Muscle layer of colon (tissue), 2 donors: ENCODE measurements around the gene MRPL28.
A peak's percentile ranks its signal among the peaks of the same experiment; 100 is the strongest.
"Not testable (repeated sequence)": the region's sequence is repeated elsewhere in the genome, so short reads cannot be mapped to it uniquely, and the experiment has no call there.

Source experiments
- H3K27ac ChIP-seq: one replicate; pipeline ENCODE4 v1.7.0; 2013; ENCODE audit warnings: low read depth, mild to moderate bottlenecking, low read length, moderate library complexity
- H3K27me3 ChIP-seq, 2 donors: one replicate each; pipeline ENCODE4 v1.7.0; 2013; ENCODE audit warnings: low read length in 2 of 2, mild to moderate bottlenecking in 2 of 2; ENCODE audit not compliant: insufficient read depth in 2 of 2, control insufficient read depth in 1 of 2
- H3K36me3 ChIP-seq: one replicate; pipeline ENCODE4 v1.7.0; 2013; ENCODE audit warnings: mild to moderate bottlenecking, low read length; ENCODE audit not compliant: insufficient read depth
- H3K4me1 ChIP-seq: one replicate; pipeline ENCODE4 v1.7.0; 2013; ENCODE audit warnings: mild to moderate bottlenecking, low read length; ENCODE audit not compliant: insufficient read depth
- H3K4me3 ChIP-seq, 2 donors: one replicate each; pipeline ENCODE4 v1.7.0; 2013; ENCODE audit warnings: low read length in 2 of 2, low read depth in 1 of 2, mild to moderate bottlenecking in 1 of 2, moderate library complexity in 1 of 2
- H3K9ac ChIP-seq: one replicate; pipeline ENCODE4 v1.7.0; 2013; ENCODE audit warnings: low read length
- H3K9me3 ChIP-seq: one replicate; pipeline ENCODE4 v1.7.0; 2013; ENCODE audit warnings: mild to moderate bottlenecking, low read length
- donor health status: abdominal sarcoma.
- donor health status: Adenocarcinoma of cecum.

The MRPL28 gene

DNA sequence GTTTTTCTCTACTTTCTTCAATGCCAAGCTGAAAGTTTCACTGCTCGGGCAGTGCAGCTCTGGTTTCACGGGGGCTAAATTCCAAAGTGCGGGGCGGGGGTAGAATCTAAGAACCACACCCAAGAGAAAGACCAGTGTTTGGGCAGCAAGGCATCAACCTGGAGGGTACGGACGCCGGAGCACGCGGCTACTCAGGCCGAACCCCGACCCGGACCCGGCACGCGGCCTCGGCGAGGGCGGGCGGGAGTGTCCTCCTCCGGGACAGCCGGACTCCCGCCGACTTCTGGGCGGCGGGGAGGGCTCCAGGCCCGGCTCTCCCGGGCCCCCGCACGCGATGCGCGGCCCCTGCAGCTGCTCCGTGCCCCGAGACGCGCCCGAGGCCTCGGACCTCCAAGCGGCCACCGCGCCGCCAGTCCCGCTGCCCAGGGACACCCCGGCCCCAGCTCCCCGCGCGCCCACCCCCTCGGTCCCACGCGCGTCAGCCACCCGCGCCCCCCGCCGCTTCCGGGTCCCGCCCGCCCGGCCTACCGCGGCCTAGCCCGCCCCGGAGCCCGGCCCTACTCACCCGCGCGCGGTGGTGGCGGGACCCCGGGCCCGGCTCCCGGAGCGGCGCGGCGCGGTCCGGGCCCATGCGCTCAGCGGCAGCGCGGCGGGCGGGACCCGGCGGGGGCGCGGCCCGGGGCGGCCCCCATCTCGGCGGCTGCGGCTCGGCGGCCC is 18.4 kb downstream of the MRPL28 start:
- Histone ChIP-seq H3K27me3 (no peaks in the 10 kb centered on the region), H3K27ac (no peak overlapping the region), H3K36me3 (peaks cover 6% of the 10 kb centered on the region), H3K9ac (no peak overlapping the region), H3K4me1 (peaks cover 4% of the 10 kb centered on the region), H3K9me3 (no peaks in the 10 kb centered on the region), H3K4me3 (peak overlapping the region; percentile 36 to 56)

DNA sequence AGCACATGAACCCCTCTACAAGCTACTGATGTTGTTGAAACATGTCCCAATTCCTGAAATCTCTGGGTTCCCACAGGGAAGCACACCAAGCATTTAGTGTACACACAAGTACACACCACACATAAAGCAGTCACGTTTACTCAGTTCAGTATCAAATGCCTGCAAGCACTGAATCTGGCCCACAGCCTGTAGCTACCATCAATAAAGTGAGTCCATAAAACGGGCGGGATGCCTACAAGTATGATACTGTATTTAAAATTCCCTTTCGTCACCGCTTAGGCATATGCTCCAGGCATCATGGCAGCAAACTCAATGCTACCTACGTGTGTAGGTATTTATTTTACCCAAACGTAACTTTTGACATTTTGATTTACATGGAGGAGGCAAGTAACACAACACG is 20.1 kb downstream of the MRPL28 start:
- Histone ChIP-seq H3K9me3 (no peaks in the 10 kb centered on the region), H3K4me1 (peaks cover 4% of the 10 kb centered on the region), H3K9ac (no peak overlapping the region), H3K27ac (no peak overlapping the region), H3K27me3 (no peaks in the 10 kb centered on the region), H3K36me3 (peaks cover 12% of the 10 kb centered on the region), H3K4me3 (no peak overlapping the region)

DNA sequence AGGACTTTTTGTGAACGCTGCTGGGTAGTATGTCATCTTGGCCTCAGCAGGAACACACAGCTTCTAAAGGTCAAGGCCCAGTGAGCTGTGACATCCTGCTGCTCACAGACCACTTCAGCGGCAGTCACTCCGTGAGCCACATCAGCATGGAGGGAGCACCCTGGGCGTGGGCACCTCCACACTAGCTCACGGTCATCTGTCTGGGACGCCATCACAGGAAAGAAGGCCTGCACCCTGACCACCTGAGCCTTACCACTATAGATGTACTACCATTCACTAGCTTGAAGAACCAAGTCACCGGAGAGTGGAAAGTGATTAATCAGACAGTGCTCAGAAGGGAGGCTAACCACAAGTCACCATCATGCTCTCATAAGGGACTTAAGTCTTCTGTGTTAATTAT is 21.1 kb downstream of the MRPL28 start:
- Histone ChIP-seq H3K36me3 (peaks cover 12% of the 10 kb centered on the region), H3K27me3 (no peaks in the 10 kb centered on the region), H3K9me3 (no peaks in the 10 kb centered on the region), H3K4me1 (peaks cover 4% of the 10 kb centered on the region), H3K27ac (no peak overlapping the region), H3K4me3 (no peak overlapping the region), H3K9ac (no peak overlapping the region)

DNA sequence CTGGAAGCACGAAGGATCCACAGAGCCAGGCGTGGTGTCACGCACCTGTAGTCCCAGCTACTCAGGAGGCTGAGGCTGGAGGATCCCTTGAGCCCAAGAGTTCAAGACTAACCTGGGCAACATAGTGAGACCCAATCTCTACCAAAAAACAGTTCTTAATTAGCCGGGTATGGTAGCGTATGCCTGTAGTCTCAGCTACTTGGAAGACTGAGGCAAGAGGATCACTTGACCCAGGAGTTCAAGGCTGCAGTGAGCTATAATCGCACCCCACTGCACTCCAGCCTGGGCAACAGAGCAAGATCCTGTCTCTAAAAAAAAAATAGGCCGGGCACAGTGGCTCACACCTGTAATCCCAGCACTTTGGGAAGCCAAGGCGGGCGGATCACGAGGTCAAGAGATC is 21.8 kb downstream of the MRPL28 start:
- not testable (repeated sequence) for H3K27ac ChIP-seq, H3K9me3 ChIP-seq, H3K9ac ChIP-seq, H3K27me3 ChIP-seq, H3K4me3 ChIP-seq, H3K4me1 ChIP-seq
- peaks cover 12% of the 10 kb centered on the region for H3K36me3 ChIP-seq

DNA sequence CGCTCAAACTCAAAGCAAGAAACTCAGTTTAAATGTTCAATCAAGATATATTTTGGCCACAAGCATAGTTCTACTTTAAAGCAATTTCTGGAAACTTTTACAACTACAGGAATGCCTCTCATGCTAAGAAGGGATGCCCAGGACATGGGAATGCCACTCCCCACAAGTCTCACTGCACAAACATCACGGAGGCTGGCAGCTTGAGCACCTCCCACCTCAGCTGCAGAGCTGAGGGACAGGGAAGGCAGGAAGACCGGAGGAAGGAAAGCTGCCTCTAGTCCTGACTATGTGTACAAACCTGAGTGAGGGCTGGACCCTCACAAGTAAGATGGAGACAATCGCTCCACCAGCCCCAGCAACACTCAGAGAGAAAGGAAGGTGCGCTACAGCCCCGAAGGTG is 23.1 kb downstream of the MRPL28 start:
- H3K4me1 ChIP-seq, result peaks cover 4% of the 10 kb centered on the region
- H3K27ac ChIP-seq, result no peak overlapping the region
- no peaks in the 10 kb centered on the region for H3K27me3 ChIP-seq
- no peaks in the 10 kb centered on the region for H3K9me3 ChIP-seq
- peaks cover 12% of the 10 kb centered on the region for H3K36me3 ChIP-seq
- no peak overlapping the region for H3K4me3 ChIP-seq
- H3K9ac ChIP-seq, result no peak overlapping the region

DNA sequence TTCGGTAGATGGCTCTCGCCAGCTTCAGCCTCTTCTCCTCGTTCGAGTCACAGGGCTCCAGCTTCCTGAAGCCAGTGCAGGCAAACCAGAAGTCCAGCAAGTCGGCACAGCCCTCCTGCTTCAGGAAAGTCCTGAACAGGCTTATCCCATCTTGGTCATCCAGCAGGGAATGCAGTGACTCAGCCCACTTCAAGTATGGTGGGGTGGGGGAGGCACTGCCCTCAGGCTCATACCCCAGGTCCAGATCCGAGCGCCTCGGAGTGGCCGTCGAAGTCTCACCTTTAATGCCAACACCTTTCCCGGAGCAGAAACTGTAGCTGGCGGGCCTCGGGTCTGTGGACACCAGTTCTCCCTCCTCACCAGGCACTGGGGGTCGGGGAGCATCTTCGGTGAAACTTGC is 23.8 kb downstream of the MRPL28 start:
- Histone ChIP-seq H3K36me3 (peaks cover 12% of the 10 kb centered on the region), H3K4me1 (peaks cover 4% of the 10 kb centered on the region), H3K27me3 (no peaks in the 10 kb centered on the region)

DNA sequence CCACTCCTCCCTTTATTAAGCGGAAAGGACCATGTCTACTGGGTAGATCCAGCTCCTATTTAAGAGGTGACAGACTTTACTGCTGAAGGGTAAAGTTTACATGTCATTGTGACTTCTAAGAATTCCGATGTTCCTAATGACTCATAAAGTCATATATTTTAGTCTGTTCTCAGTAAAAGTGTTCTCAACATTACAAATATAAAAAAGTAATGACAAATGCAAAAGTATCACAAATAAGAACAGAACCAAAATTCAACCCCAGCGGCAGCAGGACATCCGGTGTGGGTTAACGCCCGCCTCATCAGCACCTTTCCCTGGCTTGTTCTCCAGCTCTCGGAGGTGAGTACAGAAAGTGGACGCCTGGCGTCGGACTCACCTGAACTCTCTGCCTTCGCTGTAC is 24.6 kb downstream of the MRPL28 start:
- no peak overlapping the region for H3K4me3 ChIP-seq
- no peak overlapping the region for H3K27ac ChIP-seq
- H3K27me3 ChIP-seq, result no peaks in the 10 kb centered on the region
- no peaks in the 10 kb centered on the region for H3K9me3 ChIP-seq
- peaks cover 12% of the 10 kb centered on the region for H3K36me3 ChIP-seq
- no peak overlapping the region for H3K9ac ChIP-seq
- no peaks in the 10 kb centered on the region for H3K4me1 ChIP-seq

More for the DNA sequence above, 23.8 kb downstream of the MRPL28 start:
- no peak overlapping the region for H3K9ac ChIP-seq
- H3K4me3 ChIP-seq, result no peak overlapping the region
- H3K9me3 ChIP-seq, result no peaks in the 10 kb centered on the region
- no peak overlapping the region for H3K27ac ChIP-seq

DNA sequence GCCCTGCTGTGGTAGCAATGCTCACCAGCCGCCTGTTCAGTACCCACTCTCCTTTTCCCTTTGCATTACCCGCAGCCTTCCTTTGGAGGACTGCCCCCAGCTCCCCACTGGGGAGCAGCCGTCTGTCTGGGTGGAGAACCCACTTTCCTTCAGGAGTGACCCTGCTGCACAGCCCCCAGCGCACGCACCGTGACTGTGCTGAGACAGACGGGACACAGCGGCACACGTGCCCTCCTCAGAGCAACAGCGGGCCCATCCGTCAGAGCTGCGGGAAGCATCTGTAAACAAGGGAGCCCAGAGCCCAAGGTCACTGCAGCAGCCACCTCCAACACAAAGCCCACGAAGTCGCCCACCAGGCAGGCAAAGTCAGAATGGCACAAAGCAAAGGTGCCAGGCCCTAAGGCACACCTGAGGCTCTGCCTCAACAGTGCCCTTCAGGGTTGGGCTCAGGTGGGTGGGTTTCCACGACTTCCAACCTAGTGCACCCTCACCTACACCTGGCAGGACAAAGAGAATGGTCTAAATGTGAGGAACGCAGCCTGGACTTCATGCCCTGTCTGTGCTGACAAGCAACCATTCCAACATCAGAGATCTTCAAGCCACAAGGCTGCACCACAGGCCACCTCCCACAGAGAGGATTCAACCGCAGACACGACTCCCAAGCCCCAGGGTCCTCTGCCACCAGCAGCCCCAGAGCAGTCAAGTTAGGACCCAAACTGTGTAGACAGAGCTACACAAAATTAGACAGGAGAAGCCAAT is 27.7 kb downstream of the MRPL28 start:
- no peak overlapping the region for H3K4me3 ChIP-seq
- H3K9me3 ChIP-seq, result no peaks in the 10 kb centered on the region
- H3K27ac ChIP-seq, result no peak overlapping the region
- H3K27me3 ChIP-seq, result no peaks in the 10 kb centered on the region
- peaks cover 6% of the 10 kb centered on the region for H3K36me3 ChIP-seq
- no peaks in the 10 kb centered on the region for H3K4me1 ChIP-seq
- H3K9ac ChIP-seq, result no peak overlapping the region

DNA sequence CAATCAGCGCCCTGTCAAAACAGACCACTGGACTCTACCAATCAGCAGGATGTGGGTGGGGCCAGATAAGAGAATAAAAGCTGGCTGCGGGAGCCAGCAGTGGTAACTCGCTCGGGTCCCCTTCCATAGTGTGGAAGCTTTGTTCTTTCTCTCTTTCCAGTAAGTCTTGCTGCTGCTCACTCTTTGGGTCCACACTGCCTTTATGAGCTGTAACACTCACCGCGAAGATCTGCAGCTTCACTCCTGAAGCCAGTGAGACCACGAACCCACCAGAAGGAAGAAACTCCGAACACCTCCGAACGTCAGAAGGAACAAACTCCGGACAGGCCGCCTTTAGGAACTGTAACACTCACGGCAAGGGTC is 28.4 kb downstream of the MRPL28 start:
- not testable (repeated sequence) for H3K4me1 ChIP-seq, H3K9me3 ChIP-seq, H3K4me3 ChIP-seq, H3K27me3 ChIP-seq, H3K36me3 ChIP-seq, H3K9ac ChIP-seq, H3K27ac ChIP-seq

DNA sequence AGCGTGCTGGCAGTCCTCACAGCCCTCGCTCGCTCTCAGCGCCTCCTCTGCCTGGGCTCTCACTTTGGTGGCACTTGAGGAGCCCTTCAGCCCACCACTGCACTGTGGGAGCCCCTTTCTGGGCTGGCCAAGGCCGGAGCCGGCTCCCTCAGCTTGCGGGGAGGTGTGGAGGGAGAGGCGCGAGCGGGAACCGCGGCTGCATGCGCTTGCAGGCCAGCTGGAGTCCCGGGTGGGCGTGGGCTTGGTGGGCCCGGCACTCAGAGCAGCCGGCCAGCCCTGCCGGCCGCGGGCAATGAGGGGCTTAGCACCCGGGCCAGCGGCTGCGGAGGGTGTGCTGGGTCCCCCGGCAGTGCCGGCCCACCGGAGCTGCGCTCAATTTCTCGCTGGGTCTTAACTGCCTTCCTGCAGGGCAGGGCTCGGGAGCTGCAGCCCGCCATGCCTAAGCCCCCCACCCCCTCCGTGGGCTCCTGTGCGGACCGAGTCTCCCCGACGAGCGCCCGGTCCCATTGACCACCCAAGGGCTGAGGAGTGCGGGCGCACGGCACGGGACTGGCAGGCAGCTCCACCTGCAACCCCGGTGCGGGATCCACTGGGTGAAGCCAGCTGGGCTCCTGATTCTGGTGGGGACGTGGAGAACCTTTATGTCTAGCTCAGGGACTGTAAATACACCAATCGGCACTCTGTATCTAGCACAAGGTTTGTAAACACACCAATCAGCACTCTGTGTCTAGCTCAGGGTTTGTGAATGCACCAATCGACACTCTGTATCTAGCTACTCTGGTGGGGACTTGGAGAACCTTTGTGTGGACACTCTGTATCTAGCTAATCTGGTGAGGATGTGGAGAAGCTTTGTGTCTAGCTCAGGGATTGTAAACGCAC is 29.0 kb downstream of the MRPL28 start:
- H3K9me3 ChIP-seq, H3K27ac ChIP-seq, H3K9ac ChIP-seq, H3K4me3 ChIP-seq, H3K27me3 ChIP-seq, H3K4me1 ChIP-seq, H3K36me3 ChIP-seq: not testable (repeated sequence)

DNA sequence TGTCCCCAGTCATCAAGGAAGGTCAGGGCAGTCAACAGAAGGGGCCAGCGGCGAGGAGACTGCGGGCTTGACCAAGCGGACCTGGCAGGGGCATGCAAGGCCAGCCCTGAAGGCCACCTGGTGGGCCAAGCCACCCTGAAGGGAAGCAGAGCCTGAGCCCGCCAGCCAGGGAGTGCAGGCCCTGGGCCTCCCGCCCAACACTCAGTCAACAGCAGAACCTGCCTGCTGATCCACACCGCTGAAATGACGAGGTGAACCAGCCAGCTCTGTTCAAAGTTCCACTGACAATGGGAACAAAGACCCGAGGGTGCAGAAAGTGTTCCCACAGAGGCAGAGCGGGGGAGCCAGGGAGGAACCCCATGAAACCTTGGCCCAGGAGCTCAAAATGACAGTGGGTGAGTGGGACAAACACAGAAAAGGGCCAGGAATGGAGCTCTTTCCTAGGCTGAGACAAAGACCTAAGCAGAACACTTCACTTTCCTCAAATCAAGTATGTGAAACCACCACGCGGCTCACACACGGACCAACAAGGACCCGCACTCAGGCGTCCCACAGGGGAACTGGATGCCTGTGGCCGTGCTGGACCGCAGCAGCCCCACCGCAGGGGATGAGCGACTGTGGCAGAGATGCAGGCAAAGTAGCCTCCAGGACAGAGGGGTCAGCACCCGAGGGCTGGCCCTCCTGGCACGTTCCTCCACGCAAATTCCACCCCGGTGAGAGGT is 29.8 kb downstream of the MRPL28 start:
- no peaks in the 10 kb centered on the region for H3K4me1 ChIP-seq
- no peak overlapping the region for H3K27ac ChIP-seq
- H3K27me3 ChIP-seq, result no peaks in the 10 kb centered on the region
- H3K9ac ChIP-seq, result no peak overlapping the region
- no peak overlapping the region for H3K4me3 ChIP-seq
- H3K36me3 ChIP-seq, result no peaks in the 10 kb centered on the region
- no peaks in the 10 kb centered on the region for H3K9me3 ChIP-seq
